ENCODE data around the gene ITGB2.

Gene ITGB2

GRCh38 chr21:44867464-44867863 lies 53.2 kb downstream of the ITGB2 start:
- H3K27ac Mint-ChIP-seq: peak overlapping the region; percentile 93
- no peak overlapping the region for H3K4me3 Mint-ChIP-seq
- no peaks in the 10 kb centered on the region for H3K9me3 Mint-ChIP-seq
- peaks cover 46% of the 10 kb centered on the region for H3K36me3 Mint-ChIP-seq (ENCODE audit: low read depth)
- peaks cover 90% of the 10 kb centered on the region for H3K4me1 Mint-ChIP-seq (ENCODE audit: low read depth)
- DNase-seq: no peak
- H3K27me3 Mint-ChIP-seq: no peaks in the 10 kb centered on the region

- H3K4me1 Mint-ChIP-seq (ENCODE audit: low read depth): peaks cover 86% of the 10 kb centered on the region
- peaks cover 48% of the 10 kb centered on the region for H3K36me3 Mint-ChIP-seq (ENCODE audit: low read depth)
Observed at GRCh38 chr21:44866780-44867179, 53.9 kb downstream of the ITGB2 start.

GRCh38 chr21:44865561-44866280 lies 55.0 kb downstream of the ITGB2 start:
- H3K4me1 Mint-ChIP-seq (ENCODE audit: low read depth): peaks cover 80% of the 10 kb centered on the region
- peak overlapping the region; percentile 93 for H3K27ac Mint-ChIP-seq
- peaks cover 57% of the 10 kb centered on the region for H3K36me3 Mint-ChIP-seq (ENCODE audit: low read depth)
- H3K27me3 Mint-ChIP-seq: no peaks in the 10 kb centered on the region
- H3K9me3 Mint-ChIP-seq: no peaks in the 10 kb centered on the region
- H3K4me3 Mint-ChIP-seq: peak overlapping the region; percentile 59
- DNase-seq: no peak

More at GRCh38 chr21:44866780-44867179, 53.9 kb downstream of the ITGB2 start:
- Mint-ChIP-seq H3K27me3 (no peaks in the 10 kb centered on the region), H3K4me3 (no peak overlapping the region), H3K27ac (peak overlapping the region; percentile 93), H3K9me3 (no peaks in the 10 kb centered on the region)
- no peak for DNase-seq

DNA sequence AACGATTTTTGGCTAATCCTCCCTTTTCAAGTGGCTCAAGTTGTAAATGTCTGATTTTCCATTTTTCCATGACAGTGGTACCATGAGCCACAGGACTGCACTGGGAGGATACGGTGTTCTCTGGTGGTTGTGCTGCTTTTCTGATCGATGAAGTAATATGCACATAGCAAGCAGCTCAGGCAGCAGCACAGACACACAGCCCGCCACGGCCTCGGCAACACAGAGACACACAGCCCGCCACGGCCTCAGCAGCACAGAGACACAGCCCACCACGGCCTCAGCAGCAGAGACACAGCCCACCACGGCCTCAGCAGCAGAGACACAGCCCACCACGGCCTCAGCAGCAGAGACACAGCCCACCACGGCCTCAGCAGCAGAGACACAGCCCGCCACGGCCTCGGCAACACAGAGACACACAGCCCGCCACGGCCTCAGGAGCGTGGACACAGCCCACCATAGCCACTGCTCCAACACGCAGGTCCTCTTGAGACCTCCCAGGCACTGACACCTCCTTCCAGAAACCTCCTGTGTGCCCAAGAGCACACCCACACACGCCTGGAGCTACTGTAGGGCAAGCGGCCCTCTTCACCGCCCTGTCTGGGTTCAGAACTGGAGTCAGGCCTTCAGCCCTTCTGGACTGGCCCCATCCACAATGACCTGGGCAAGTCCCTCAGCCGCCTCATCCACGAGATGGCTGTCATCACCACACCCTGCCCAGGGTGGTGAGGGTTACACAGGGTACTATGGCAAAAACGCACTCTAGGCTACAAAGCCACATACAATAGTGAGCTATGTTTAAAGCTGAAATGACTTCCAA lies 57.6 kb downstream of the ITGB2 start:
- peaks cover 77% of the 10 kb centered on the region for H3K36me3 Mint-ChIP-seq (ENCODE audit: low read depth)
- no peak overlapping the region for H3K4me3 Mint-ChIP-seq
- no peaks in the 10 kb centered on the region for H3K27me3 Mint-ChIP-seq
- H3K9me3 Mint-ChIP-seq: no peaks in the 10 kb centered on the region
- no peak for DNase-seq
- peak overlapping the region; percentile 31 for H3K27ac Mint-ChIP-seq
- peaks cover 59% of the 10 kb centered on the region for H3K4me1 Mint-ChIP-seq (ENCODE audit: low read depth)

GRCh38 chr21:44858791-44859190 lies 61.9 kb downstream of the ITGB2 start:
- H3K27ac Mint-ChIP-seq: no peak overlapping the region
- peaks cover 44% of the 10 kb centered on the region for H3K4me1 Mint-ChIP-seq (ENCODE audit: low read depth)
- H3K4me3 Mint-ChIP-seq: no peak overlapping the region
- H3K9me3 Mint-ChIP-seq: no peaks in the 10 kb centered on the region
- H3K27me3 Mint-ChIP-seq: no peaks in the 10 kb centered on the region
- DNase-seq: no peak
- H3K36me3 Mint-ChIP-seq (ENCODE audit: low read depth): peaks cover 84% of the 10 kb centered on the region

DNA sequence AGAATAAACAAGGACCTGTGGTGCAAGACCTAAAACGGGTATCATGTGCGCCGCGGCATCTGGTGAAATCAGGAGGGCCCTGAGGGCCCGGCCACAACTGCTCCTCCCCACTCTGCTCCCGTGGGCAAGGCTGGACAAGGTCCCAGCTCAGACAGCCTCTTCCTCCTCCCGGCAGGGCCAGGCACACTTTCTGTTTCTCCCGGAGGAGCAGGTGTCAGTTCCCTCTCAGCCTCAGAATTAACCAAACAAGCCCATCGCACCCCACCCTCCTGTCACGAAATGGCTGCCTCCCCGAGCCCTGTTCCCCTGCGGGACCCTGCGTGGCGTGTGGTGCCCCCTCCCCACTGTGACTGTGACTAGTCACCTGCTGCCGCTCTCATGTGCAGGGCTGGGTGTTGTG lies 62.4 kb downstream of the ITGB2 start:
- DNase-seq: no peak
- Mint-ChIP-seq H3K27me3 (no peaks in the 10 kb centered on the region), H3K36me3 (ENCODE audit: low read depth) (peaks cover 83% of the 10 kb centered on the region), H3K4me3 (no peak overlapping the region), H3K27ac (peak overlapping the region; percentile 31), H3K9me3 (no peaks in the 10 kb centered on the region), H3K4me1 (ENCODE audit: low read depth) (peaks cover 44% of the 10 kb centered on the region)

GRCh38 chr21:44857127-44857892 lies 63.4 kb downstream of the ITGB2 start:
- no peaks in the 10 kb centered on the region for H3K27me3 Mint-ChIP-seq
- no peaks in the 10 kb centered on the region for H3K9me3 Mint-ChIP-seq
- H3K4me3 Mint-ChIP-seq: no peak overlapping the region
- H3K36me3 Mint-ChIP-seq (ENCODE audit: low read depth): peaks cover 86% of the 10 kb centered on the region
- no peak for DNase-seq
- H3K4me1 Mint-ChIP-seq (ENCODE audit: low read depth): peaks cover 47% of the 10 kb centered on the region
- H3K27ac Mint-ChIP-seq: peak overlapping the region; percentile 11

GRCh38 chr21:44856131-44856530 lies 64.6 kb downstream of the ITGB2 start:
- Mint-ChIP-seq H3K27ac (peak overlapping the region; percentile 69), H3K27me3 (no peaks in the 10 kb centered on the region), H3K4me1 (ENCODE audit: low read depth) (peaks cover 50% of the 10 kb centered on the region), H3K9me3 (no peaks in the 10 kb centered on the region), H3K4me3 (no peak overlapping the region), H3K36me3 (ENCODE audit: low read depth) (peaks cover 88% of the 10 kb centered on the region)
- no peak for DNase-seq

GRCh38 chr21:44855572-44855971 lies 65.1 kb downstream of the ITGB2 start:
- DNase-seq: no peak
- Mint-ChIP-seq H3K36me3 (ENCODE audit: low read depth) (peaks cover 90% of the 10 kb centered on the region), H3K27ac (peak overlapping the region; percentile 77), H3K9me3 (no peaks in the 10 kb centered on the region), H3K27me3 (no peaks in the 10 kb centered on the region), H3K4me3 (no peak overlapping the region), H3K4me1 (ENCODE audit: low read depth) (peaks cover 53% of the 10 kb centered on the region)

- Mint-ChIP-seq H3K27ac (peak overlapping the region; percentile 77), H3K27me3 (no peaks in the 10 kb centered on the region)
Observed at GRCh38 chr21:44854664-44855446, 65.8 kb downstream of the ITGB2 start.

GRCh38 chr21:44854391-44854663 lies 66.4 kb downstream of the ITGB2 start:
- no peaks in the 10 kb centered on the region for H3K27me3 Mint-ChIP-seq
- no peak overlapping the region for H3K4me3 Mint-ChIP-seq
- peaks cover 91% of the 10 kb centered on the region for H3K36me3 Mint-ChIP-seq (ENCODE audit: low read depth)
- no peaks in the 10 kb centered on the region for H3K9me3 Mint-ChIP-seq
- DNase-seq: no peak
- H3K4me1 Mint-ChIP-seq (ENCODE audit: low read depth): peaks cover 50% of the 10 kb centered on the region
- peak overlapping the region; percentile 77 for H3K27ac Mint-ChIP-seq

More at GRCh38 chr21:44854664-44855446, 65.8 kb downstream of the ITGB2 start:
- H3K4me3 Mint-ChIP-seq: no peak overlapping the region
- H3K36me3 Mint-ChIP-seq (ENCODE audit: low read depth): peaks cover 91% of the 10 kb centered on the region
- H3K9me3 Mint-ChIP-seq: no peaks in the 10 kb centered on the region
- peaks cover 50% of the 10 kb centered on the region for H3K4me1 Mint-ChIP-seq (ENCODE audit: low read depth)
- peak; percentile 42 for DNase-seq

GRCh38 chr21:44853601-44854390 lies 66.9 kb downstream of the ITGB2 start:
- no peaks in the 10 kb centered on the region for H3K27me3 Mint-ChIP-seq
- H3K4me3 Mint-ChIP-seq: no peak overlapping the region
- no peaks in the 10 kb centered on the region for H3K9me3 Mint-ChIP-seq
- DNase-seq: no peak
- peaks cover 50% of the 10 kb centered on the region for H3K4me1 Mint-ChIP-seq (ENCODE audit: low read depth)
- H3K36me3 Mint-ChIP-seq (ENCODE audit: low read depth): peaks cover 89% of the 10 kb centered on the region
- H3K27ac Mint-ChIP-seq: peak overlapping the region; percentile 77

DNA sequence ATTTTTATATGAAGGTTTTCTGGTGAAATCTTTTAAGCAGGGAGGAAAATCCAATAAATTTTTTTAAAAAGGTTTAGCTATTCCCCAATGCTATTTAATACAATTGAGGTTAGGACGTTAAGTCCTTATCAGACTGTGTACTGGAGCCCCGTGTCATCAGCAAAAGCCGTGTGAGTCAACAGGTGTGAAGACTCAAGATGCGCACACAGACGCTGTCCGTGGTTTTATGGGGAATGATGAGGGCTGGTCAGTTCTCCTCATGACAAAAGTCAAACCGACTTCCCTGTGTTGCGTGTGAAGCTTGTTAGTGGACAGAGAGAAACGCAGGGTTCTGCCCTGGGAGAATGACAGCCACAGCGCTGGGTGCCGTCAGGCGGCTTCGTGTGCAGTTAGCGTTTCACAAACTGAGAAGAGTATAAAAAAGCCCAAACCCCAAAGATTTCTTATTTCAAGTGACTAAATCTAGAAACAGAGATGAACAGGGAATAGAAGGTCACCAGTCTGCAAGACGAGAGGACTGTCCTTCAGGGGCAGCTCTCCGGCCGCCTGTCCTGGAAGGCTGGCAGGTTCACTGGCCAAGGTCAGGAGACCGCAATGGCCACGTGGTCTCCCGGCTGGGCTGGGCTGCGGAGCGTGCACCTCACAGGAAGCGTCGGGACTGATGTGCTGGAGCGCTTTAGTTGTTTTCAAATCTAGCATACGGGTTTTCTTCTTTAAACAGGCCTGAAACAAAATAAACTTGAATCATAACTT lies 69.6 kb downstream of the ITGB2 start:
- no peaks in the 10 kb centered on the region for H3K9me3 Mint-ChIP-seq
- H3K36me3 Mint-ChIP-seq (ENCODE audit: low read depth): peaks cover 73% of the 10 kb centered on the region
- peak overlapping the region; percentile 70 for H3K27ac Mint-ChIP-seq
- no peaks in the 10 kb centered on the region for H3K27me3 Mint-ChIP-seq
- no peak overlapping the region for H3K4me3 Mint-ChIP-seq
- peaks cover 60% of the 10 kb centered on the region for H3K4me1 Mint-ChIP-seq (ENCODE audit: low read depth)
- DNase-seq: no peak

Data from activated T-cell treated with anti-CD3 and anti-CD28 coated beads, Interleukin-2, amount 50 U/mL, for 24 hours (primary cell).